HK-2 (cell line): ENCODE data around the gene SLC6A16.

Experiments
- DNase-seq: peaks from one replicate; pipeline ENCODE4 v3.0.0-alpha.2; 2018; ENCODE audit not compliant: unreplicated experiment

The SLC6A16 gene

DNA sequence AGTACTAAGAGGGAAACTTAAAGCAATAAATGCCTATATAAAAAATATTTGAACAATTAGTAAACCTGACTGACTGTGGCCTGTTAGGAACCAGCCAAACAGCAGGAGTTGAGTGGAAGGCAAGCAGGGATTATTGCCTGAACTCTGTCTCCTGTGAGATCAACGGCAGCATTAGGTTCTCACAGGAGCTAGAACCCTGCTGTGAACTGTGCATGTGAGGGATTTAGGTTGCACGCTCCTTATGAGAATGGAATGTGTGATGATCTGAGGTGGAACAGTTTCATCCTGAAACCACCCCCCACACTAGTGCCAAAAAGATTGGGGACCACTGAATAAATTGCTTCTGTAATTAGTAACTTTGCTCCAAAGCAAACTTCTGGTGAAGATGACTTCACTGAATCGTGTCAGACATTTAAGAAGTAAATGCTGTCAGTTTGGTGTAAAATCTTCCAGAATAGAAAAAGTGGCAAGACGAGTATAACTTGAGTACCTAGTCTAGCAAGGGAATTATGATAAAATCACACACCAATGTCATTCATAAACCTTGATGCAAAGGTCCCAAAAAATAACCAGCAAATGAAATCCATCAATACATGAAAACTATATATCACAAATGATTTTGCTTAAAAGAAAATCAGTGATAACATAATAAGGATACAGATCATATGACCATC, 53.8 kb downstream of the SLC6A16 start:
- no peak for DNase-seq

DNA sequence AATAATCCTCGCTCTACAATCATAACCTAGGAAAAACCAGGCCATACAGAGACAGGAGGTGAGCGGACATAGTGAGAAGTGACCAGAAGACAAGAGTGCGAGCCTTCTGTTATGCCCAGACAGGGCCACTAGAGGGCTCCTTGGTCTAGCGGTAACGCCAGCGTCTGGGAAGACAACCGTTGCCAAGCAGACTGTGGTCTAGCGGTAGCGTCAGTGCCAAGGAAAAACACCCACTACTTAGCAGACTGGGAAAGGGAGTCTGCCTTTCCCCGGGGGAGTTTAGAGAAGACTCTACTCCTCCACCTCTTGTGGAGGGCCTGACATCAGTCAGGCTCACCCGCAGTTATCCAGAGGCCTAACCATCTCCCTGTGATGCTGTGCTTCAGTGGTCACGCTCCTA, 58.6 kb downstream of the SLC6A16 start:
- DNase-seq, result peak; percentile 35

DNA sequence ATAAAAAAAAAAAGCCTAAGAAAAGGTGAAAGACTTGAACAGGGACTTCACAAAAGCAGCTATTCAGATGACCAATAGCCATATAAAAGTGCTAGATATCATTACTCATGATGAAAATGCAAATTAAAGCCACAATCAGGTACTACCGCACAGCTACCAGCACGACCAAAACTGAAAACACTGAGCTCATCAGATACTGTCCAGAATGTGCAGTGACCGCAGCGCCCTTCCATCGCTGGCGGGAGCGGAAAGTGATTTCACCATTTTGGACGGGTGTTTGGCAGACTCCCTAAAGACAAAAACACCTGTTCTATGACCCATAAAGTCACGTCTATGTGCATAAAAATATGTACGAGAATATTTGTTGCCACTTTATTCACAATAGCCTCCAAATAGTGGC, 60.7 kb downstream of the SLC6A16 start:
- DNase-seq, result no peak

DNA sequence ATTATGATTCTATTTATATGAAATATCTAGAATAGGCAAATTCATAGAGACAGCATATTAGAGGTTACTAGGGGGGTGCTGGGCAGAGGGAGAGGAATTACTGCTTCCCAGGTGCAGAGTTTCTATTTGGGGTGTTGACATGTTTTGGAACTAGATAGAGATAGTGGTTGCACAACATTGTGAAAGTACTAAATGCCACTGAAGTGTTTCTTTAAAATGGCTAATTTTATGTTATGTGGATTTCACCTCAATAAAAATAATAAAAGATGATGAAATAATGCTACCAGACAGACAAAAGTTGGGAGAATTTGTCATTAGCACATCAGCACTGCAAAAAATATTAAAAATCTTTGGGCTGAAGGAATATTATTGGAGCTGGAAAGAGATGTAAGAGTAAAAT, 63.4 kb downstream of the SLC6A16 start:
- no peak for DNase-seq

DNA sequence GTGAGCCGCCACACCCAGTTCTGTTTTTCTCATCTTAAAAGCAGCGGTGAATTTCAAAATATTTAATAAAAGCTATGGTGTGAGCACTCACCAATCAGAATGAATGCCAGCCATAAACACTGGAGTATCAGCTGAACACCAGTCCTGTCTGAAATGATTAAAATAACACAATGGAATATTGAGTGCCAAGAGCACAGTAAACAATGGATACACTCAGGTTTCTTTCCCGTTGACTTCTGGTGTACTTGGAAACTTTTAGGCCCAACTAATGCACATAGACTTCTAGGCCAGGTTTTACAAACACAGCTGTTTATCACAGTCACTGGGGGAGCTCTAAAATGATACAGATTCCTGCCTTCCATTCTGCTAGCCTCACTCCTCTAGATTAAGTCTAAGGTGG, 68.3 kb downstream of the SLC6A16 start:
- no peak for DNase-seq

DNA sequence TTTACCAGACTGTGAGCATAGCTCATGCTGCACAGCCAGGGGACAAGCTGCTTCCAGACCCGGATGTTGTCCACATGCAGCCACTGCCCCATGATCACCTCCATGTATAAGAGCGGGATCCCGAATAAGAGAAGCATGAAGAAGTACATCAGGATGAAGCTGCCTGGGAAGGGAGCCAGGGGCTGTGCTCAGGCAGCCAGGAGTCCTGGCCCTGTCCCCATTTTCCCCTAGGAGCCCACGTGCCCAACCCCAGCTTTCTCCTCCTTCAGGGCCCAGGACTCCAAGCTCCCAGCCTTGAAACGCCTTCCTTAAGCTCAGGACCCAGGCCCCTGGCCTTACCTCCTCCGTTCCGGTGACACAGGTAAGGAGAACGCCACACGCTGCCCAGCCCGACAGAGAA, 69.3 kb downstream of the SLC6A16 start:
- DNase-seq, result no peak

DNA sequence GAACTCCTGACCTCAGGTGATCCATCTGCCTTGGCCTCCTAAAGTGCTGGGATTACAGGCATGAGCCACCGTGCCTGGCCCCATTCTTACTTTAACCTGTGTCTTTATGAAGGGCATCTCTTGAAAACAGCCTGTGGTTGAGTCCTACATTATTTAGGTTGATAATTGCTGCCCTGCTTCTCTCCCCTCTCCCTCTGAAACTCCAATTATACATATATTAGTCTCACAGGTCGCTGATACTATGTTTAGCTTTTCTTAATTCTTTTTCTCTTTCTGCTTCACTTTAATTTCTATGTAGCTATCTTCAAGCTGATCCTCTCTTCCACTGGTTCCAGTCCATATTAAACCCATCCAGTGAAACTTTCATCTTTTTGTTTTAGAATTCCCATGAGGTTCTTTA, 75.1 kb downstream of the SLC6A16 start:
- DNase-seq, result no peak

DNA sequence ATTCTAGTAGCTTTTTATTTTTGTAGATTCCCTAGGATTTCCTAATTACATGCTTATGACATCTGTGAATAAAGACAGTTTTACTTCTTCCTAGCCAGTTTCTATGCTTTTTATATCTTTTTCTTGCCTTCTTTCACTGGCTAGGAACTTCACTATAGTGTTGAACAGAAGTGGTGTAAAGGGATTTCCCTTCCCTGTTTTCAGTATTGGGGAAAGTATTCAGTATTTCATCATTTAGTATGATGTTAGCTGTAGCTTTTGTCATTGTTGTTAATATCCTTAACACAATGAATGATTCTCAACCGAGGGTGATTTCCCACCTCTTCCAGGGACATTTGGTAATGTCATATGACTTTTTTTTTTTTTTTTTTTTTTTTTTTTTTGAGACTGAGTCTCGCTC, 77.3 kb downstream of the SLC6A16 start:
- no peak for DNase-seq

DNA sequence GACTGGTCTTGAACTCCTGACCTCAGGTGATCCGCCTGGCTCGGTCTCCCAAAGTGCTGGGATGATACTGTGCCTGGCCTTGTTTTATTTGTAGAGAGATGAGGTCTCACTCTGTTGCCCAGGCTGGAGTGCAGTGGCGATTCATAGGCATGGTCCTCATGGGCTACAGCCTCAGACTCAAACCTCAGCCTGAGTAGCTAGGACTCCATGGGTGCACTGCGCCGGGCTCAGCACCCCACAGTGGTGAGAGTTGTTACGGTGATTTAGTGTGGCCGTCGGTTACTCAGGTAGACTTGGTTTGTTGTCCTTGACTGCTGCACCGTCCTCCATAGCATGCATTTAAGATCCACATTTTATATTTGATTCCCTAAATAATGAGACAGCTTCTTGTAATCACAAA, 80.7 kb downstream of the SLC6A16 start:
- DNase-seq, result no peak

DNA sequence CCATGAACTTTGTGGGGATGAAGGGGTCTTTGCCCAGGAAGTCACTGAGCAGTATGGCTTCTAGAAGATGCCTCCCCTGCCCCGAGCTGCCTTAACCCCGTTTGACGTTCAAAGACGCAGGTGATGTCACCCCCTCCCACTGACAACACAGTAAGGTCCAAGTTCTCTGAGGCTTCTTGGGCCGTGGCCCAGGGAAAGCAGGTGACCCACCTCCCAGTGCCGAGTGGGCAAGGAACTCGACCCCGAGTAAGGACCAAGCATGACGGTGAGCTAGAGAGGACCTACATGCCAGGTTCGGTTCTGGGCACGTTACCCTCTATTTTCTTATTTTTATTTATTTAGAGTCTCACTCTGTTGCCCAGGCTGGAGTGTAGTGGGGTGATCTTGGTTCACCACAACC, 81.3 kb downstream of the SLC6A16 start:
- DNase-seq, result no peak

DNA sequence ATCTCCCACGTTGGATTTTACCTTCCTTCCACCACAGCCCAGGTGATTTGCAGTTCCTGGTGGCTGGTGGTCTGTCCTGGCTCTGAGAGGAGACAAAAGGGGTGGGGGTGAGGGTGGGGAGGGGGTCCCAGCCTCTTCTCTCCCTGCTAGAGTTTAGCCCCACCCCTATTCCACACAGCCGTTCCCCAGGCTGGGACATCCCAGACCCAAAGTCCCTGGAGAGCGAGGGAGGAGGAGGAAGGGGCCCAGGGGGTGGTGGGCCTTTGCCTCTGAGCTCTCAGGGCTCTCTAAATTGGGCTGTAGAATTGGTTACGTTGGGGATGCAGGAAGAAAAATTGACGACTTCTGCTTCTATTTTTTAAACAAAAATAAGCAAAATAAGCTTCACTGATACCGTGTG, 81.9 kb downstream of the SLC6A16 start:
- DNase-seq, result no peak

DNA sequence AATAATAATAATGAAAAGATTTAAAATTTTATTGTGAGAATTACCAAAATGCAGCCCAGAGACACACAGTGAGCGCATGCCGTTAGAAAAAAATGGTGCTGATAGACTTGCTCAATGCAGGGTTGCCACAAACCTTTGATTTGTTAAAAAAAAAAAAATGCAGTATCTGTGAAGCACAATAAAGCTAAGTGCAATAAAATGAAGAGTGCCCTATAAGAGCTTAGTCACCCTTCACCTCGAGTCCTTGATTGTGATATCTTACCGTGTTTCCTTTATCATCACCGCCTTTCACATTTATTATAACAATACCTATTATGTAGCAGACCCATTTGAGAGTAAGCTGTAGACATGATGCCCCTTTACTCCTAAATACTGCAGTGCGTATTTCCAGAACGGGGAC, 83.2 kb downstream of the SLC6A16 start:
- DNase-seq, result no peak
